Measurements from ENCODE around the gene FBXL3. TPM values are rescaled to one million over a fixed set of nuclear protein-coding genes. Genes with fewer than 3 reads are reported as not detected.

Gene FBXL3
- total RNA-seq, 2 donors from 2014 or later = 75.7 to 76.2 TPM

GRCh38 chr13:76993473-76993872 lies 33.5 kb downstream of the FBXL3 start:
- intact Hi-C loops (cut with DNase I) = loop anchor here in 1 of 2 donors (2.0 kb wide), 1 partner anchor 33 kb away; the partner anchor contains the start of gene FBXL3
- DNase-seq (ENCODE audit: low spot score) = no peak

GRCh38 chr13:76993021-76993420 lies 33.9 kb downstream of the FBXL3 start:
- intact Hi-C loops (cut with DNase I) = loop anchor here in 1 of 2 donors (2.0 kb wide), 1 partner anchor 34 kb away; the partner anchor contains the start of gene FBXL3

GRCh38 chr13:76992548-76993001 lies 34.4 kb downstream of the FBXL3 start:
- intact Hi-C loops (cut with DNase I) = loop anchor here in 1 of 2 donors (2.0 kb wide), 1 partner anchor 34 kb away; the partner anchor contains the start of gene FBXL3
- no peak for DNase-seq (ENCODE audit: low spot score)

More at GRCh38 chr13:76993021-76993420, 33.9 kb downstream of the FBXL3 start:
- no peak for DNase-seq (ENCODE audit: low spot score)

GRCh38 chr13:76991796-76992547 lies 35.0 kb downstream of the FBXL3 start, which contains the start of gene CLN5:
Gene CLN5 (plus strand): TSS chr13:76992081. CDS start chr13:76992099, 18 bp downstream.
- intact Hi-C loops (cut with DNase I) = loop anchor here in 1 of 2 donors (2.0 kb wide), 1 partner anchor 35 kb away; the partner anchor contains the start of gene FBXL3
- peak; percentile 98 for DNase-seq (ENCODE audit: low spot score)

- no peak for DNase-seq (ENCODE audit: low spot score)
Observed at GRCh38 chr13:76991432-76991795, 35.5 kb downstream of the FBXL3 start.

GRCh38 chr13:76983676-76984075 lies 43.3 kb downstream of the FBXL3 start:
- no peak for DNase-seq (ENCODE audit: low spot score)
- intact Hi-C loops (cut with DNase I) = no loop called here

More at GRCh38 chr13:76991432-76991795, 35.5 kb downstream of the FBXL3 start:
- intact Hi-C loops (cut with DNase I) = no loop called here

GRCh38 chr13:76982061-76982460 lies 44.9 kb downstream of the FBXL3 start:
- no peak for DNase-seq (ENCODE audit: low spot score)
- intact Hi-C loops (cut with DNase I) = no loop called here

- peak; percentile 94 for DNase-seq (ENCODE audit: low spot score)
- intact Hi-C loops (cut with DNase I) = no loop called here
Observed at GRCh38 chr13:76980075-76980718, 46.8 kb downstream of the FBXL3 start.

GRCh38 chr13:76976929-76977328 lies 50.0 kb downstream of the FBXL3 start:
- intact Hi-C loops (cut with DNase I) = no loop called here

GRCh38 chr13:76976490-76976889 lies 50.5 kb downstream of the FBXL3 start:
- no peak for DNase-seq (ENCODE audit: low spot score)
- intact Hi-C loops (cut with DNase I) = no loop called here

More at GRCh38 chr13:76976929-76977328, 50.0 kb downstream of the FBXL3 start:
- no peak for DNase-seq (ENCODE audit: low spot score)

GRCh38 chr13:76975863-76976262 lies 51.1 kb downstream of the FBXL3 start:
- intact Hi-C loops (cut with DNase I) = no loop called here

GRCh38 chr13:76974618-76974975 lies 52.4 kb downstream of the FBXL3 start:
- DNase-seq (ENCODE audit: low spot score) = no peak
- intact Hi-C loops (cut with DNase I) = loop anchor here in 1 of 2 donors (5.0 kb wide), 1 partner anchor 1063 kb away; no protein-coding TSS in a partner anchor

More at GRCh38 chr13:76975863-76976262, 51.1 kb downstream of the FBXL3 start:
- DNase-seq (ENCODE audit: low spot score) = no peak

GRCh38 chr13:76973920-76974617 lies 52.9 kb downstream of the FBXL3 start:
- DNase-seq (ENCODE audit: low spot score) = no peak
- intact Hi-C loops (cut with DNase I) = loop anchor here in 1 of 2 donors (5.0 kb wide), 1 partner anchor 1063 kb away; no protein-coding TSS in a partner anchor

- intact Hi-C loops (cut with DNase I) = loop anchor here in 1 of 2 donors (5.0 kb wide), 1 partner anchor 1065 kb away; no protein-coding TSS in a partner anchor
- no peak for DNase-seq (ENCODE audit: low spot score)
Observed at GRCh38 chr13:76971851-76972829, 54.8 kb downstream of the FBXL3 start.

- no peak for DNase-seq (ENCODE audit: low spot score)
- intact Hi-C loops (cut with DNase I) = loop anchor here in 1 of 2 donors (5.0 kb wide), 1 partner anchor 1066 kb away; no protein-coding TSS in a partner anchor
Observed at GRCh38 chr13:76971215-76971614, 55.7 kb downstream of the FBXL3 start.

- intact Hi-C loops (cut with DNase I) = loop anchor here in 1 of 2 donors (5.0 kb wide), 1 partner anchor 1068 kb away; no protein-coding TSS in a partner anchor
- no peak for DNase-seq (ENCODE audit: low spot score)
Observed at GRCh38 chr13:76969488-76970365, 57.2 kb downstream of the FBXL3 start.

- DNase-seq (ENCODE audit: low spot score) = no peak
- intact Hi-C loops (cut with DNase I) = no loop called here
Observed at GRCh38 chr13:76968041-76968440, 58.9 kb downstream of the FBXL3 start.

Measured in posterior vena cava (tissue), 2 donors.